IPS-18a (cell line): ENCODE results near the gene PCDHA5.
"Not testable (repeated sequence)": the region's sequence is repeated elsewhere in the genome, so short reads cannot be mapped to it uniquely, and the experiment has no call there.

Source experiments
- H3K27ac ChIP-seq: one replicate; pipeline ENCODE4 v1.5.1; 2013; ENCODE audit warnings: low read length
- H3K27me3 ChIP-seq: one replicate; pipeline ENCODE4 v1.6.1; 2013; ENCODE audit warnings: mild to moderate bottlenecking, low read length; ENCODE audit not compliant: control insufficient read depth, insufficient read depth
- H3K36me3 ChIP-seq: one replicate; pipeline ENCODE4 v1.6.1; 2013; ENCODE audit warnings: low read depth, low read length; ENCODE audit not compliant: control insufficient read depth
- H3K4me1 ChIP-seq: one replicate; pipeline ENCODE4 v1.6.1; 2013; ENCODE audit warnings: low read depth, low read length; ENCODE audit not compliant: control insufficient read depth
- H3K4me3 ChIP-seq: one replicate; pipeline ENCODE4 v1.5.1; 2013; ENCODE audit warnings: low read length
- H3K9ac ChIP-seq: one replicate; pipeline ENCODE4 v1.6.1; 2013; ENCODE audit warnings: mild to moderate bottlenecking, low read length, moderate library complexity
- H3K9me3 ChIP-seq: one replicate; pipeline ENCODE4 v1.6.1; 2013; ENCODE audit warnings: low read depth, low read length; ENCODE audit not compliant: control insufficient read depth

PCDHA5 gene

DNA sequence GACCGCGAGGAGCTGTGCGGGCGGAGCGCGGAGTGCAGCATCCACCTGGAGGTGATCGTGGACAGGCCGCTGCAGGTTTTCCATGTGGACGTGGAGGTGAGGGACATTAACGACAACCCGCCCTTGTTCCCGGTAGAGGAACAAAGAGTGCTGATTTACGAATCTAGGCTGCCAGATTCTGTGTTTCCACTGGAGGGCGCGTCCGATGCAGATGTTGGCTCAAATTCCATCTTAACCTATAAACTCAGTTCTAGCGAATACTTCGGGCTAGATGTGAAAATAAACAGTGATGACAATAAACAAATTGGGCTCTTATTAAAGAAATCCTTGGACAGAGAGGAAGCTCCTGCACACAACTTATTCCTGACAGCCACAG lies 6.9 kb downstream of the PCDHA5 start:
- Histone ChIP-seq H3K4me3 (no peak overlapping the region), H3K36me3 (no peaks in the 10 kb centered on the region), H3K9ac (no peak overlapping the region), H3K27ac (no peak overlapping the region), H3K4me1 (no peaks in the 10 kb centered on the region), H3K9me3 (no peaks in the 10 kb centered on the region), H3K27me3 (no peaks in the 10 kb centered on the region)

DNA sequence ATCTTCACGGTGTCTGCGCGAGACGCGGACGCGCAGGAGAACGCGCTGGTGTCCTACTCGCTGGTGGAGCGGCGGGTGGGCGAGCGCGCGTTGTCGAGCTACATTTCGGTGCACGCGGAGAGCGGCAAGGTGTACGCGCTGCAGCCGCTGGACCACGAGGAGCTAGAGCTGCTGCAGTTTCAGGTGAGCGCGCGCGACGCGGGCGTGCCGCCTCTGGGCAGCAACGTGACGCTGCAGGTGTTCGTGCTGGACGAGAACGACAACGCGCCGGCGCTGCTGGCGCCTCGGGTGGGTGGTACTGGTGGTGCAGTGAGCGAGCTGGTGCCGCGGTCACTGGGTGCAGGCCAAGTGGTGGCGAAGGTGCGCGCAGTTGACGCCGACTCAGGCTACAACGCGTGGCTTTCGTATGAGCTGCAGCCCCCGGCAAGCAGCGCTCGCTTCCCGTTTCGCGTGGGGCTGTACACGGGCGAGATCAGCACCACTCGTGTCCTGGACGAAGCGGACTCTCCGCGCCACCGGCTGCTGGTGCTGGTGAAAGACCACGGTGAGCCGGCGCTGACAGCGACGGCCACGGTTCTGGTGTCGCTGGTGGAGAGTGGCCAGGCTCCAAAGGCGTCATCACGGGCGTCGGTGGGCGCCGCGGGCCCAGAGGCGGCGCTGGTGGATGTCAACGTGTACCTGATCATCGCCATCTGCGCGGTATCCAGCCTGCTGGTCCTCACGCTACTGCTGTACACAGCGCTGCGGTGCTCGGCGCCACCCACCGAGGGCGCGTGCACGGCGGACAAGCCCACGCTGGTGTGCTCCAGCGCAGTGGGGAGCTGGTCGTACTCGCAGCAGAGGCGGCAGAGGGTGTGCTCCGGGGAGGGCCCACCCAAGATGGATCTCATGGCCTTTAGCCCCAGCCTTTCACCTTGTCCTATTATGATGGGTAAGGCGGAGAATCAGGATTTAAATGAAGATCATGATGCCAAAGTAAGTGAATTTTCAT lies 8.4 kb downstream of the PCDHA5 start:
- not testable (repeated sequence) for H3K36me3 ChIP-seq, H3K4me3 ChIP-seq, H3K27ac ChIP-seq, H3K9ac ChIP-seq, H3K27me3 ChIP-seq, H3K9me3 ChIP-seq, H3K4me1 ChIP-seq

- Histone ChIP-seq H3K27me3 (no peaks in the 10 kb centered on the region), H3K9me3 (peaks cover 6% of the 10 kb centered on the region), H3K36me3 (no peaks in the 10 kb centered on the region), H3K27ac (no peak within 1 kb of the TSS), H3K9ac (no peak within 1 kb of the TSS), H3K4me1 (no peaks in the 10 kb centered on the region), H3K4me3 (no peak within 1 kb of the TSS)
Measured at GRCh38 chr5:140833993-140834392, 12.6 kb downstream of the PCDHA5 start, which contains the start of gene PCDHA7. Gene PCDHA7 (plus strand): TSS chr5:140834269. CDS start chr5:140834384, 115 bp downstream.

DNA sequence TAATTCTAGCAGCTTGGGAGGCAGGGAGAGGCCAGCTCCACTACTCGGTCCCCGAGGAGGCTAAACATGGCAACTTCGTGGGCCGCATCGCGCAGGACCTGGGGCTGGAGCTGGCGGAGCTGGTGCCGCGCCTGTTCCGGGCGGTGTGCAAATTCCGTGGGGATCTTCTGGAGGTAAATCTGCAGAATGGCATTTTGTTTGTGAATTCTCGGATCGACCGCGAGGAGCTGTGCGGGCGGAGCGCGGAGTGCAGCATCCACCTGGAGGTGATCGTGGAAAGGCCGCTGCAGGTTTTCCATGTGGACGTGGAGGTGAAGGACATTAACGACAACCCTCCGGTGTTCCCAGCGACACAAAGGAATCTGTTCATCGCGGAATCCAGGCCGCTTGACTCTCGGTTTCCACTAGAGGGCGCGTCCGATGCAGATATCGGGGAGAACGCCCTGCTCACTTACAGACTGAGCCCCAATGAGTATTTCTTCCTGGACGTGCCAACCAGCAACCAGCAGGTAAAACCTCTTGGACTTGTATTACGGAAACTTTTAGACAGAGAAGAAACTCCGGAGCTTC lies 13.1 kb downstream of the PCDHA5 start:
- not testable (repeated sequence) for H3K27ac ChIP-seq, H3K9ac ChIP-seq, H3K27me3 ChIP-seq, H3K9me3 ChIP-seq, H3K36me3 ChIP-seq, H3K4me3 ChIP-seq, H3K4me1 ChIP-seq

DNA sequence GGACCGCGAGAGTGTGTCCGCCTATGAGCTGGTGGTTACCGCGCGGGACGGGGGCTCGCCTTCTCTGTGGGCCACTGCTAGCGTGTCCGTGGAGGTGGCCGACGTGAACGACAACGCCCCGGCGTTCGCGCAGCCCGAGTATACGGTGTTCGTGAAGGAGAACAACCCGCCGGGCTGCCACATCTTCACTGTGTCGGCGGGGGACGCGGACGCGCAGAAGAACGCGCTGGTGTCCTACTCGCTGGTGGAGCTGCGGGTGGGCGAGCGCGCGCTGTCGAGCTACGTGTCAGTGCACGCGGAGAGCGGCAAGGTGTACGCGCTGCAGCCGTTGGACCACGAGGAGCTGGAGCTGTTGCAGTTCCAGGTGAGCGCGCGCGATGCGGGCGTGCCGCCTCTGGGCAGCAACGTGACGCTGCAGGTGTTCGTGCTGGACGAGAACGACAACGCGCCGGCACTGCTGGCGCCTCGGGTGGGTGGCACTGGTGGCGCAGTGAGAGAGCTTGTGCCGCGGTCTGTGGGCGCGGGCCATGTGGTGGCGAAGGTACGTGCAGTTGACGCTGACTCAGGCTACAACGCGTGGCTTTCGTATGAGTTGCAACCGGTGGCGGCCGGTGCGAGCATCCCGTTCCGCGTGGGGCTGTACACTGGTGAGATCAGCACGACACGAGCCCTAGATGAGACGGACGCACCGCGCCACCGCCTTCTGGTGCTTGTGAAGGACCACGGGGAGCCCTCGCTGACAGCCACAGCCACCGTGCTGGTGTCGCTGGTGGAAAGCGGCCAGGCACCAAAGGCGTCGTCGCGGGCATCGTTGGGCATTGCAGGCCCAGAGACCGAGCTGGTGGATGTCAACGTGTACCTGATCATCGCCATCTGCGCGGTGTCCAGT lies 14.5 kb downstream of the PCDHA5 start:
- Histone ChIP-seq H3K4me1 (no peaks in the 10 kb centered on the region), H3K27me3 (no peaks in the 10 kb centered on the region)

DNA sequence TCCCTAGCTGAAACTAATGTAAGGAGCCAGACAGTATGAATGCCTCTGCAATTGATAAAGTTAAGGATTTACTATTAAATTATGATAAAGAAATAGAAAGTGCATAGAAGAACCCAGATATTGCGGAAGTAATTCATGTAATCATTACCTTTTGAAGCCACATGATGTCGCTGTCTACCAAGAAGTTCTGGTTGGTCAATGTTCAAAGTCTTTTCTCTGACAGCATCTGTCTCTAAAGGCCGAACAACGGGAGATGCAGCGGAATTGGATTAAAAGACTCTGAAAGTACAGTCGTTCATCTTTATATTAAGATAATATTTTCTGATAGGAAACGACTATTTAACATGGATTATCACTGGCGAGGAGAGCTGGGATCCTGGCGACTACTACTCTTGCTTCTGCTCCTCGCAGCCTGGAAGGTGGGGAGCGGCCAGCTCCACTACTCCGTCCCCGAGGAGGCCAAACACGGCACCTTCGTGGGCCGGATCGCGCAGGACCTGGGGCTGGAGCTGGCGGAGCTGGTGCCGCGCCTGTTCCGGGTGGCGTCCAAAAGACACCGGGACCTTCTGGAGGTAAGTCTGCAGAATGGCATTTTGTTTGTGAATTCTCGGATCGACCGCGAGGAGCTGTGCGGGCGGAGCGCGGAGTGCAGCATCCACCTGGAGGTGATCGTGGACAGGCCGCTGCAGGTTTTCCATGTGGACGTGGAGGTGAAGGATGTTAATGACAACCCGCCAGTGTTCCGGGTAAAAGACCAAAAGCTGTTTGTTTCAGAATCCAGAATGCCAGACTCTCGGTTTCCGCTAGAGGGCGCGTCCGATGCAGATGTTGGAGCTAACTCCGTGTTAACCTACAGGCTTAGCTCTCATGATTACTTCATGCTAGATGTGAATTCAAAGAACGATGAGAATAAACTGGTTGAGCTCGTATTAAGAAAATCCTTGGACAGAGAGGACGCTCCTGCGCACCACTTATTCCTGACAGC lies 19.9 kb downstream of the PCDHA5 start, which contains the start of gene PCDHA8:
Gene PCDHA8 (plus strand): TSS at position 210 of the 985 bp plus-strand sequence. CDS start 135 bp downstream, at position 345.
- no peaks in the 10 kb centered on the region for H3K4me1 ChIP-seq
- H3K9ac ChIP-seq, result no peak within 1 kb of the TSS
- H3K27ac ChIP-seq, result no peak within 1 kb of the TSS
- no peaks in the 10 kb centered on the region for H3K9me3 ChIP-seq
- H3K4me3 ChIP-seq, result peak within 1 kb of the TSS; percentile 37
- H3K36me3 ChIP-seq, result no peaks in the 10 kb centered on the region
- H3K27me3 ChIP-seq, result no peaks in the 10 kb centered on the region

More for the DNA sequence above, 14.5 kb downstream of the PCDHA5 start:
- no peaks in the 10 kb centered on the region for H3K36me3 ChIP-seq
- H3K9ac ChIP-seq, result no peak overlapping the region
- no peak overlapping the region for H3K27ac ChIP-seq
- peaks cover 6% of the 10 kb centered on the region for H3K9me3 ChIP-seq
- H3K4me3 ChIP-seq, result no peak overlapping the region

GRCh38 chr5:140842798-140843733 lies 21.7 kb downstream of the PCDHA5 start:
- no peaks in the 10 kb centered on the region for H3K27me3 ChIP-seq
- H3K4me1 ChIP-seq, result no peaks in the 10 kb centered on the region
- H3K4me3 ChIP-seq, result no peak overlapping the region
- no peak overlapping the region for H3K9ac ChIP-seq
- H3K27ac ChIP-seq, result no peak overlapping the region
- H3K9me3 ChIP-seq, result no peaks in the 10 kb centered on the region
- H3K36me3 ChIP-seq, result no peaks in the 10 kb centered on the region

- H3K27ac ChIP-seq, H3K36me3 ChIP-seq, H3K4me3 ChIP-seq, H3K9ac ChIP-seq, H3K27me3 ChIP-seq, H3K4me1 ChIP-seq, H3K9me3 ChIP-seq: not testable (repeated sequence)
Measured at GRCh38 chr5:140848139-140849102, 27.0 kb downstream of the PCDHA5 start, which contains the start of gene PCDHA9. Gene PCDHA9 (plus strand): TSS chr5:140848382. CDS start chr5:140848496, 114 bp downstream.
